Spleen (tissue), 11 donors: ENCODE results near the gene ZYX. TPM values are rescaled to one million over a fixed set of nuclear protein-coding genes. Genes with fewer than 3 reads are reported as not detected.

Experiments used
- DNase-seq: peaks from one replicate; pipeline ENCODE4 v3.0.0-alpha.2; 2020
- H3K27ac ChIP-seq, 8 donors: fragments of 200-600 bp; sonication (generic) in 7 of 8; 1 replicate in 4 of 8; 2 replicates in 4 of 8; pipeline versions ENCODE4 v1.5.0 to v1.8.0; 2016 to 2021; ENCODE audit warnings: inconsistent platforms in 4 of 8, mild to moderate bottlenecking in 4 of 8, moderate library complexity in 1 of 8
- H3K27me3 ChIP-seq, 7 donors: fragments of 200-600 bp; sonication (generic) in 6 of 7; replicated peaks in 1 of 7; 1 replicate in 4 of 7; 2 replicates in 3 of 7; pipeline versions ENCODE4 v1.5.0 to v1.8.0; 2016 to 2021; ENCODE audit warnings: inconsistent platforms in 3 of 7, mild to moderate bottlenecking in 1 of 7
- H3K36me3 ChIP-seq, 6 donors: fragments of 200-600 bp; sonication (generic) in 5 of 6; 1 replicate in 4 of 6; 2 replicates in 2 of 6; pipeline versions ENCODE4 v1.5.0 to v1.8.0; 2016 to 2021; ENCODE audit warnings: inconsistent platforms in 2 of 6
- H3K4me1 ChIP-seq, 6 donors: fragments of 200-600 bp; sonication (generic) in 5 of 6; 1 replicate in 3 of 6; 2 replicates in 3 of 6; pipeline versions ENCODE4 v1.5.0 to v1.8.0; 2016 to 2021; ENCODE audit warnings: inconsistent platforms in 3 of 6
- H3K4me3 ChIP-seq, 8 donors: fragments of 200-600 bp; sonication (generic) in 7 of 8; 1 replicate in 4 of 8; 2 replicates in 4 of 8; pipeline versions ENCODE4 v1.5.0 to v1.8.0; 2016 to 2021; ENCODE audit warnings: inconsistent platforms in 4 of 8, mild to moderate bottlenecking in 4 of 8, moderate library complexity in 2 of 8
- H3K9me3 ChIP-seq, 8 donors: fragments of 200-600 bp; sonication (generic) in 7 of 8; 1 replicate in 4 of 8; 2 replicates in 4 of 8; pipeline versions ENCODE4 v1.5.0 to v1.8.0; 2016 to 2021; ENCODE audit warnings: inconsistent platforms in 4 of 8
- POLR2A ChIP-seq, 3 donors: fragments of 450-650 bp; IDR thresholded peaks; one replicate each; pipeline ENCODE4 v1.5.1; 2017; ENCODE audit warnings: antibody characterized with exemption in 3 of 3, mild to moderate bottlenecking in 1 of 3
- POLR2AphosphoS5 ChIP-seq, 3 donors: sonication (generic); formaldehyde crosslinking; IDR thresholded peaks; one replicate each; pipeline ENCODE4 v1.5.1; 2017; ENCODE audit warnings: antibody characterized with exemption in 3 of 3
- WGBS, 5 donors: extraction: QIAGEN DNeasy Blood & Tissue Kit in 3 of 5; methylation state at CpG; one replicate each; pipeline versions ENCODE4 v1.1.5 to v1.1.7; 2013 to 2018; 5-methylcytosine and 5-hydroxymethylcytosine counted together
- intact Hi-C: fragments of 100-400 bp; cut with DNase I; formaldehyde crosslinking; loops from one replicate; pipeline ENCODE4 v1.15.0; 2023; ENCODE audit warnings: low total_unique reads
- polyA plus RNA-seq, 3 donors: library from polyadenylated mRNA; stranded (reverse); fragments of 200-250 nt; gene quantifications; one replicate each; pipeline ENCODE4 v1.2.1, GENCODE V29; 2013
- total RNA-seq, 7 donors: library from RNA; depleted of rRNA in 3 of 7; stranded (reverse); fragments of >200 nt in 3 of 7; fragmentation: NEBNext Ultra II Directional in 4 of 7; extraction: Animal tissue kit (Norgen Biotek cat#: 25700) in 4 of 7; gene quantifications; one replicate each; pipeline versions ENCODE4 v1.1.0 to v1.2.1, GENCODE V29; 2016 to 2021
- TF ChIP-seq, protein P1 (sequence below), 11 experiments: fragments of 200-600 bp in 7 of 11; fragments of 450-650 bp in 4 of 11; sonication (generic) in 4 of 11; IDR thresholded peaks in 8 of 11; conservative IDR thresholded peaks in 3 of 11; 1 replicate in 7 of 11; 2 replicates in 4 of 11; pipeline versions ENCODE4 v1.4.0 to v1.8.0; 2016 to 2021; ENCODE audit warnings: antibody characterized with exemption in 11 of 11, inconsistent platforms in 4 of 11, mild to moderate bottlenecking in 1 of 11
- donor health status: healthy with polysubstance abuse.
- donor health status: DM: no; HTN: no; CAD: no; lungs with moderate emphysema.
- donor health status: DM: no; HTN: no; CAD: no.
- donor health status: Bipolar disorder and iron deficiency.
- donor health status: healthy.
- donor health status: DM: no; HTN: no; CAD: no.
- donor health status: DM: yes; HTN: yes; CAD: no.

ZYX gene
- total and polyA plus RNA-seq, 10 donors, result 50.3 to 439 (median 187) TPM

DNA sequence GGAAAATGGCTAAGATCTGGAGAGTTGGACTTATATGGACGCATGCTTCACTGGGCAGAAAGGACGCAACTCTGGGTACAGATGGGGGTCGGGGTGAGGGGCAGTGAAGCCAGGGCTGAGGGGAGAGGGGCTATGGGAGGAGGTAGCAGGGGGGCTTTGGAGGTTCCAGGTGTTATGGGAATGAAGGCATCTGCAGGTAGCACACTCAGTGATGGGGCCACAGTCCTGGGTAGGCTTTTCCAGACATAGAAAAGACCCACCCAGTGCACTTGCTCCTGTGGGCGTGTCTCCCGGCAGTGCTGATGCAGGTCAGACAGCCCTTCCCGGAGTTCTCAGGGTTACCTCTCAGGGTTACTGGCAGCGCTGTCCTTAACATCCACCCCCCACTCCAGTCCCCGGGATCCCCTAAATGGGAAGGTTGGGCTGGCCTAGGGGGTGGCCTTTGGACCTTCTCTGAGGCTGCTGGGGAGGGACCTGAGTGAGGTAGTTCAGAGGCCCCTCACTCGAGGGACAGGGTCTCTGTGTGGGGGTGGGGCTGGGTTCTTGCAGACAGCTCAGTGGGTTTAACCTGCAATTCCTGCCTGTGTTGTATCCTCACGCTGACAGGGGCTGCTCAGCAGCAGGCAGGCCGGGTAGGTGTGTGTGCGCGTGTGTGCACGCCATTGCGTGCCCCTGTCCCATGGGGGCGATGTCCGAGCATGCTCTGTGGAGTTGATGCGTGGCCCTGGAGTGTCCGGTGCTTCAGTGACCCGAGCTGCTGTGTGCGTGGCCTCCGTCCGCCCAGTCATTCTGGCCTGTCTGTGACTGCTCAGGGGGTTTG is 6.2 kb downstream of the ZYX start:
- H3K4me3 ChIP-seq, result peak overlapping the region in 1 of 8 donors; percentile 98
- WGBS, 5 donors, result 88 to 93% (median 90%) methylated on average over 18 to 23 of the region's 23 CpGs
- no peaks in the 10 kb centered on the region for H3K9me3 ChIP-seq
- peak overlapping the region in 3 of 8 donors; percentile 99 to 100 (median 100) for H3K27ac ChIP-seq
- intact Hi-C loops, result no loop called here
- H3K4me1 ChIP-seq, result peaks cover 24 to 100% (median 78%) of the 10 kb centered on the region in 6 donors
- TF ChIP-seq, protein P1, sequence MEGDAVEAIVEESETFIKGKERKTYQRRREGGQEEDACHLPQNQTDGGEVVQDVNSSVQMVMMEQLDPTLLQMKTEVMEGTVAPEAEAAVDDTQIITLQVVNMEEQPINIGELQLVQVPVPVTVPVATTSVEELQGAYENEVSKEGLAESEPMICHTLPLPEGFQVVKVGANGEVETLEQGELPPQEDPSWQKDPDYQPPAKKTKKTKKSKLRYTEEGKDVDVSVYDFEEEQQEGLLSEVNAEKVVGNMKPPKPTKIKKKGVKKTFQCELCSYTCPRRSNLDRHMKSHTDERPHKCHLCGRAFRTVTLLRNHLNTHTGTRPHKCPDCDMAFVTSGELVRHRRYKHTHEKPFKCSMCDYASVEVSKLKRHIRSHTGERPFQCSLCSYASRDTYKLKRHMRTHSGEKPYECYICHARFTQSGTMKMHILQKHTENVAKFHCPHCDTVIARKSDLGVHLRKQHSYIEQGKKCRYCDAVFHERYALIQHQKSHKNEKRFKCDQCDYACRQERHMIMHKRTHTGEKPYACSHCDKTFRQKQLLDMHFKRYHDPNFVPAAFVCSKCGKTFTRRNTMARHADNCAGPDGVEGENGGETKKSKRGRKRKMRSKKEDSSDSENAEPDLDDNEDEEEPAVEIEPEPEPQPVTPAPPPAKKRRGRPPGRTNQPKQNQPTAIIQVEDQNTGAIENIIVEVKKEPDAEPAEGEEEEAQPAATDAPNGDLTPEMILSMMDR (IDR thresholded peaks at IDR 0.05 in 8 of 11, conservative IDR thresholded peaks at IDR 0.05 in 3 of 11), result no peak
- TF ChIP-seq POLR2AphosphoS5 (IDR thresholded peaks at IDR 0.05), result peak in 2 of 3 donors; percentile 10 to 74
- no peak for DNase-seq
- no peaks in the 10 kb centered on the region for H3K27me3 ChIP-seq
- peaks cover 3 to 86% (median 51%) of the 10 kb centered on the region in 6 donors for H3K36me3 ChIP-seq

DNA sequence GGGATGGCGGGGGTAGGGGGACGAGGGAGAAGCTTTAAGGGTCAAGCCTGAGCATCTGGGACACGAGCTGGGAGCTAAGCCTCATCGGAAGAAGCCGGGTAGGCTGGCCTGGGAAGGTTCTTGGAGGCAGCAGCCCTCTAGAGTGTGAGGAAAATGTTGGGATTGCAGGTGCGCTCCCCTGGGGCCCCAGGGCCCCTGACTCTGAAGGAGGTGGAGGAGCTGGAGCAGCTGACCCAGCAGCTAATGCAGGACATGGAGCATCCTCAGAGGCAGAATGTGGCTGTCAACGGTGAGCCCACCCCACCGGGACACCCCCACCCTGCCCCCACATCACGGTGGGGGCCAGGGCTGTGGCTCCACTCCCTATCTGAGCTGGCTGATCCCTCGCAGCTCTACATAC is 6.9 kb downstream of the ZYX start:
- H3K4me1 ChIP-seq, result peaks cover 24 to 100% (median 76%) of the 10 kb centered on the region in 6 donors
- no peaks in the 10 kb centered on the region for H3K9me3 ChIP-seq
- H3K36me3 ChIP-seq, result peaks cover 3 to 86% (median 55%) of the 10 kb centered on the region in 6 donors

DNA sequence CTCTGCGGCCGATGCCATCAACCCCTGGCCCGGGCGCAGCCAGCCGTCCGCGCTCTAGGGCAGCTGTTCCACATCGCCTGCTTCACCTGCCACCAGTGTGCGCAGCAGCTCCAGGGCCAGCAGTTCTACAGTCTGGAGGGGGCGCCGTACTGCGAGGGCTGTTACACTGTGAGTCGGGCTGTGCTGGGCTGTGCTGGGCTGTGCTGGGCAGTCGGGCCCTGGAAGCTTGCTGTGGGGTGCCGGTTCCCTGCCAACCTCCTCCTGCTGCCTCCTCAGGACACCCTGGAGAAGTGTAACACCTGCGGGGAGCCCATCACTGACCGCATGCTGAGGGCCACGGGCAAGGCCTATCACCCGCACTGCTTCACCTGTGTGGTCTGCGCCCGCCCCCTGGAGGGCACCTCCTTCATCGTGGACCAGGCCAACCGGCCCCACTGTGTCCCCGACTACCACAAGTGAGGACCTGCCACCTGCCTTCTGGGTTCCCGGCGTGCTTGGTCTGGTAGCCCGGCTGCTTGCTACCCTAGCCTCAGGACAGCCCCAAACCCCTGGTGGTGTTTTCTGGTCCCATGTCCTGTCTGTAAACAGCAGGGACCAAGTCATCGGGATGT is 7.5 kb downstream of the ZYX start:
- DNase-seq, result no peak
- peak overlapping the region in 2 of 8 donors; percentile 38 to 100 for H3K27ac ChIP-seq
- H3K4me1 ChIP-seq, result peaks cover 21 to 100% (median 74%) of the 10 kb centered on the region in 6 donors
- intact Hi-C loops, result no loop called here
- no peaks in the 10 kb centered on the region for H3K27me3 ChIP-seq
- 86 to 96% (median 95%) methylated on average over 16 to 28 of the region's 28 CpGs for WGBS, 5 donors
- H3K4me3 ChIP-seq, result no peak overlapping the region
- H3K36me3 ChIP-seq, result peaks cover 3 to 86% (median 56%) of the 10 kb centered on the region in 6 donors
- no peaks in the 10 kb centered on the region for H3K9me3 ChIP-seq
- TF ChIP-seq POLR2AphosphoS5 (IDR thresholded peaks at IDR 0.05) (peak; percentile 6 to 75 (median 10)), POLR2A (IDR thresholded peaks at IDR 0.05) (no peak)

More for the DNA sequence above, 6.9 kb downstream of the ZYX start:
- no peaks in the 10 kb centered on the region for H3K27me3 ChIP-seq
- peak overlapping the region in 2 of 8 donors; percentile 99 to 100 for H3K27ac ChIP-seq
- intact Hi-C loops, result no loop called here
- 84 to 91% (median 90%) methylated on average over 9 to 10 of the region's 10 CpGs for WGBS, 5 donors
- TF ChIP-seq, protein P1 (IDR thresholded peaks at IDR 0.05 in 8 of 11, conservative IDR thresholded peaks at IDR 0.05 in 3 of 11), result no peak
- no peak for TF ChIP-seq POLR2AphosphoS5 (IDR thresholded peaks at IDR 0.05)
- no peak for TF ChIP-seq POLR2A (IDR thresholded peaks at IDR 0.05)
- no peak overlapping the region for H3K4me3 ChIP-seq
- DNase-seq, result no peak

DNA sequence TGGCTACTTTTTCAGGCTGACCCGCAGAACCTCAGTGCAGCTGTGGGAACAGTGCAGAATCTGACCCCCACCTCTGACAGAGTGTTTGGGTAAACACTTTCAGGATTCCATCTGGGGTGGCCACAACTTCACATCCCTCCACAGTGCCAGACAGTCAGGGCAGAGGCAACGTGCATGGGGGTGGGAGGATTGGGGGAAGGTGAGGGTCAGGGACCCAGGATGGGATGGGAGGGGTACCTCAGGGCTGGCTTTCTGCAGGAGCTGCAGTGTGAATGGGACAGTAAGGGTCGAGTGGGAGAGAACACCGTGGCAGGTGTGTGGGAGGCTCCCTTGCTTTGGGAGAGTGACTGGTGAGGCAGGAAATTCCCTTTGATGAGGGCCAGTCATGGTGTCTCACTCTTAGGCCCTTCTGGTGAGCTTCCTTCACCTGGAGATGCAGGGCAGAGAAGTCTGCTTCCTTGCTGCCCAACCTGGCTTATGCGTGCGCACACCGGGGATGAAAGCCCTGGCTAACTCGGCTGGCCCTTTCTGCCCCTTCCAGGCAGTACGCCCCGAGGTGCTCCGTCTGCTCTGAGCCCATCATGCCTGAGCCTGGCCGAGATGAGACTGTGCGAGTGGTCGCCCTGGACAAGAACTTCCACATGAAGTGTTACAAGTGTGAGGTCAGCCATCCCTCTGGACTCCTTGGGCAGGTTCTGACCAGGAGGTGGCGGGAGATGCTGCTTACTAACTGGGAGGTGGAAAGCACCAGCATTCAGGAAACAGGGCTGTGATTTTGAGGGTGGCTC is 8.4 kb downstream of the ZYX start:
- TF ChIP-seq, protein P1 (IDR thresholded peaks at IDR 0.05 in 8 of 11, conservative IDR thresholded peaks at IDR 0.05 in 3 of 11), result no peak
- peak in 2 of 3 donors; percentile 38 to 76 for TF ChIP-seq POLR2AphosphoS5 (IDR thresholded peaks at IDR 0.05)
- Histone ChIP-seq H3K27ac (peak overlapping the region in 2 of 8 donors; percentile 38 to 100), H3K4me3 (no peak overlapping the region), H3K36me3 (peaks cover 3 to 79% (median 56%) of the 10 kb centered on the region in 6 donors), H3K9me3 (no peaks in the 10 kb centered on the region), H3K27me3 (no peaks in the 10 kb centered on the region), H3K4me1 (peaks cover 14 to 100% (median 66%) of the 10 kb centered on the region in 6 donors)
- no peak for DNase-seq
- WGBS, 5 donors, result 83 to 93% (median 90%) methylated on average over 12 to 15 of the region's 15 CpGs
- intact Hi-C loops, result no loop called here
